HG02885 (cell line): ENCODE results near the gene GADD45A.
A peak's percentile ranks its signal among the peaks of the same experiment; 100 is the strongest.

Experiments used
- ATAC-seq: cut with Tn5 transposase; IDR thresholded peaks from one replicate; pipeline ENCODE4 v1.9.1; 2021; ENCODE audit warnings: mild to moderate bottlenecking; ENCODE audit not compliant: unreplicated experiment, poor library complexity

GADD45A gene

GRCh38 chr1:67687649-67688048, 2.6 kb downstream of the GADD45A start:
- no peak for ATAC-seq

- ATAC-seq, result no peak
Observed at GRCh38 chr1:67688526-67689219, 3.7 kb downstream of the GADD45A start.

- no peak for ATAC-seq
Observed at GRCh38 chr1:67689267-67690017, 4.4 kb downstream of the GADD45A start.

GRCh38 chr1:67690018-67690363, 5.0 kb downstream of the GADD45A start:
- ATAC-seq, result no peak

- no peak for ATAC-seq
Observed at GRCh38 chr1:67690411-67690810, 5.4 kb downstream of the GADD45A start.

GRCh38 chr1:67691712-67692111, 6.7 kb downstream of the GADD45A start:
- ATAC-seq, result no peak

GRCh38 chr1:67695963-67696362, 11.0 kb downstream of the GADD45A start:
- ATAC-seq, result no peak

GRCh38 chr1:67696708-67697107, 11.7 kb downstream of the GADD45A start:
- ATAC-seq, result no peak

GRCh38 chr1:67700220-67700619, 15.2 kb downstream of the GADD45A start:
- no peak for ATAC-seq

- peak; percentile 68 for ATAC-seq
Observed at GRCh38 chr1:67700692-67701410, 15.8 kb downstream of the GADD45A start.

GRCh38 chr1:67701876-67702275, 16.9 kb downstream of the GADD45A start:
- no peak for ATAC-seq

GRCh38 chr1:67704351-67704750, 19.4 kb downstream of the GADD45A start:
- no peak for ATAC-seq

GRCh38 chr1:67705735-67706453, 20.9 kb downstream of the GADD45A start:
- no peak for ATAC-seq

GRCh38 chr1:67708606-67709005, 23.6 kb downstream of the GADD45A start:
- no peak for ATAC-seq

- ATAC-seq, result no peak
Observed at GRCh38 chr1:67710417-67710816, 25.4 kb downstream of the GADD45A start.

GRCh38 chr1:67711158-67711854, 26.3 kb downstream of the GADD45A start:
- peak; percentile 5 for ATAC-seq

- ATAC-seq, result peak; percentile 53
Observed at GRCh38 chr1:67711855-67712212, 26.8 kb downstream of the GADD45A start.

GRCh38 chr1:67713057-67713846, 28.3 kb downstream of the GADD45A start:
- ATAC-seq, result no peak

GRCh38 chr1:67715819-67716218, 30.8 kb downstream of the GADD45A start:
- no peak for ATAC-seq
